ENCODE measurements around the gene SPAG17. TPM values are rescaled to one million over a fixed set of nuclear protein-coding genes. Genes with fewer than 3 reads are reported as not detected.

The SPAG17 gene
- total and polyA plus RNA-seq, 8 donors = 1.3 to 18.3 (median 9.7) TPM

DNA sequence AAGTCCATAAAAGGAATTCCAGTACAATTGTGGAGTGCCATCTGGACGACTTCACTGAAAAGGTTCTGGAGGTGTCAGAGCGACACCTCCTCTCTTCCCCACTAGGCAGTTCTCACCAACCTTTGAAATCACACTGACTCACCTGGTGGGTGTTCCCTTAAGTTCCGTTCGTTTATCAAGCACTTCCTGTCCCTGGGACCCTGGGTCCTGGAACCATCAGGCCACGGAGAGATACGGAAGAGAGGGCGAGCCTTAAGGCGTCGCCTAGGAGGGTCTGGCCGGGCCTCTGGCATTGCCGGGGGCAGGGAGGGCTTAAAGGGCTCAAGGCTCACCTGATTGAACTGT lies 317 bp downstream of the SPAG17 start:
- no peaks in the 10 kb centered on the region for H3K9me3 ChIP-seq
- H3K4me3 ChIP-seq = peak overlapping the region; percentile 13 to 23
- H3K4me1 ChIP-seq = no peaks in the 10 kb centered on the region
- TF ChIP-seq, protein P1, sequence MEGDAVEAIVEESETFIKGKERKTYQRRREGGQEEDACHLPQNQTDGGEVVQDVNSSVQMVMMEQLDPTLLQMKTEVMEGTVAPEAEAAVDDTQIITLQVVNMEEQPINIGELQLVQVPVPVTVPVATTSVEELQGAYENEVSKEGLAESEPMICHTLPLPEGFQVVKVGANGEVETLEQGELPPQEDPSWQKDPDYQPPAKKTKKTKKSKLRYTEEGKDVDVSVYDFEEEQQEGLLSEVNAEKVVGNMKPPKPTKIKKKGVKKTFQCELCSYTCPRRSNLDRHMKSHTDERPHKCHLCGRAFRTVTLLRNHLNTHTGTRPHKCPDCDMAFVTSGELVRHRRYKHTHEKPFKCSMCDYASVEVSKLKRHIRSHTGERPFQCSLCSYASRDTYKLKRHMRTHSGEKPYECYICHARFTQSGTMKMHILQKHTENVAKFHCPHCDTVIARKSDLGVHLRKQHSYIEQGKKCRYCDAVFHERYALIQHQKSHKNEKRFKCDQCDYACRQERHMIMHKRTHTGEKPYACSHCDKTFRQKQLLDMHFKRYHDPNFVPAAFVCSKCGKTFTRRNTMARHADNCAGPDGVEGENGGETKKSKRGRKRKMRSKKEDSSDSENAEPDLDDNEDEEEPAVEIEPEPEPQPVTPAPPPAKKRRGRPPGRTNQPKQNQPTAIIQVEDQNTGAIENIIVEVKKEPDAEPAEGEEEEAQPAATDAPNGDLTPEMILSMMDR (IDR thresholded peaks at IDR 0.05) = no peak
- peak; percentile 17 for ATAC-seq
- intact Hi-C loops (cut with DNase I) = no loop called here
- no peak for DNase-seq
- no peak overlapping the region for H3K27ac ChIP-seq
- no peaks in the 10 kb centered on the region for H3K36me3 ChIP-seq
- H3K27me3 ChIP-seq = no peaks in the 10 kb centered on the region

DNA sequence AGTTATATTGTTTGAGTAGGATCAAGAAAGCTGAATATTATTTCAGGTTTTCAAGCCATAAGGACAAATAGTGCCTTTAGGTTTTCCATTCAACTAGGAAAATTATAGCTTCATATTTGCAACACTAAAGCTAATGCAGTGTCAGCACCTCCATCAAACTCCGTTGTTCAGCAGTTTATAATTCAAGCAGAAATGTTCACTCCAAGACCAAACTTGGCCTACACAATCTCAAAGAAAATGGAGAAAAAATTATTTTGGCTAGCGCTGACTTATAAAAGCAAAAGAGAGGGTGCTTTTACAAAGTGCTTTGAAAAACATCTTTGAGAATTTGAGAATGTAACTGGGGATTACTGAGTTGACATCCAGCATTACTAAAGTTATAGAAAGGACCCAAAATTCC lies 1.4 kb downstream of the SPAG17 start:
- H3K4me3 ChIP-seq = no peak overlapping the region
- TF ChIP-seq, protein P1 (IDR thresholded peaks at IDR 0.05) = no peak
- H3K4me1 ChIP-seq = no peaks in the 10 kb centered on the region
- H3K9me3 ChIP-seq = no peaks in the 10 kb centered on the region
- H3K27ac ChIP-seq = no peak overlapping the region
- ATAC-seq (no peak), DNase-seq (no peak)
- no peaks in the 10 kb centered on the region for H3K36me3 ChIP-seq
- H3K27me3 ChIP-seq = no peaks in the 10 kb centered on the region
- intact Hi-C loops (cut with DNase I) = no loop called here

DNA sequence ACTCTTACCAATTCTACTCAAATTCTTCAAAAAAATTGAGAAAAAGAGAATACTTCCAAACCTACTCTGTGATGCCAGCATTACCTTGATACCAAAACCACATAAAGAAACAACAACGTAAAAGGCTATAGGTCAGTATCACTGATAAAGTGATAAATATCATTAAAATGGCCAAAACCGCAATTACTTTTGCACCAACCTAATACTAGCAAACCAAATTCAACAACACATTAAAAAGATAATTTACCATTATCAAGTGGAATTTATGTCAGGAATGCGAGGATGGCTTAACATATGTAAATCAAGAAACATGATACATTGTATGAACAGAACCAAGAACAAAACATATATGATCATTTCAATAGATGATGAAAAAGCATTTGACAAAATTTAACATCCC lies 7.0 kb downstream of the SPAG17 start:
- H3K4me1 ChIP-seq = no peaks in the 10 kb centered on the region
- no peak overlapping the region for H3K27ac ChIP-seq
- TF ChIP-seq, protein P1 (IDR thresholded peaks at IDR 0.05) = no peak
- DNase-seq (no peak), ATAC-seq (no peak)
- no peaks in the 10 kb centered on the region for H3K36me3 ChIP-seq
- H3K4me3 ChIP-seq = no peak overlapping the region
- no peaks in the 10 kb centered on the region for H3K27me3 ChIP-seq
- H3K9me3 ChIP-seq = peaks cover 0 to 12% of the 10 kb centered on the region in 2 donors
- intact Hi-C loops (cut with DNase I) = no loop called here

DNA sequence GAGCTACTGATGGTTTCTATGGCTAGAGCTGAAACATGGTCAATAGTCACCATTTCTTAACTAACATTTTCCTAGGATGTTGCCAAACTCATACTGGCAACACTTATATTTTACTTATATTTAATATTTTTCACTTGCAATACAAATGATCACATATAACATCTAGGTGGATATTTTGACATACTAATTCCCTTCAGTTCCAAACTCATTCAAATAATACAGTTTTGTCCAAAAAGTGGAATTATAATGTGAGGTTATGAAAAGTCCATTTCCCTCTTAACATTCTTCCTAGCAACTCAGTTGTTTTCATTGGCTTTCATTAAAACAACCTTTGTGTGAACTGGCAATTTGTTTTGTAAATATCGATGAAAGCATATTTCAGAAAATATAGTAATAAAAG lies 16.0 kb downstream of the SPAG17 start:
- H3K4me1 ChIP-seq = no peaks in the 10 kb centered on the region
- intact Hi-C loops (cut with DNase I) = no loop called here
- ATAC-seq = no peak
- no peaks in the 10 kb centered on the region for H3K36me3 ChIP-seq
- H3K4me3 ChIP-seq = no peak overlapping the region
- no peaks in the 10 kb centered on the region for H3K27me3 ChIP-seq
- no peaks in the 10 kb centered on the region for H3K9me3 ChIP-seq
- no peak overlapping the region for H3K27ac ChIP-seq
- DNase-seq = no peak
- TF ChIP-seq, protein P1 (IDR thresholded peaks at IDR 0.05) = no peak

DNA sequence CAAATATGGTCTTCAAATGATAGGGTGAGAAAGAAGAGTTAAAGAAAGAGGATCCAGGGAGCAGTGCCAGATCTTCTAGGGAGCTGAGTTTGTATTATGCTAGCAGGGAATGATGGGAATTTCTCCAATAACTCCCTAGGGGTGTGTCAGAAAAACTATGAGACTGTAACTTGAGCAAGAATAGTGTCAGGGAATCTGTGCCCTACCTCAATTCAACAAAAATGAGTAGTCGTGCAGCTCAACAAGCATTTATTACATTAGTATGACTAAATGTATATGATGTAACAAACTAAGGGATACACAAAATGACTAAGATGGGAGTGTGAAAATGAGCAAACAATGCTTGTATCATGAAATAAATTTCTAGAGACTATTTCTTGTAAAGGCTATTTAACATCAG lies 24.2 kb downstream of the SPAG17 start:
- intact Hi-C loops (cut with DNase I) = no loop called here
- no peaks in the 10 kb centered on the region for H3K27me3 ChIP-seq
- TF ChIP-seq, protein P1 (IDR thresholded peaks at IDR 0.05) = no peak
- no peaks in the 10 kb centered on the region for H3K9me3 ChIP-seq
- no peak overlapping the region for H3K4me3 ChIP-seq
- no peak overlapping the region for H3K27ac ChIP-seq
- H3K4me1 ChIP-seq = no peaks in the 10 kb centered on the region
- ATAC-seq (no peak), DNase-seq (no peak)
- H3K36me3 ChIP-seq = no peaks in the 10 kb centered on the region
